Measurements from ENCODE around the gene MAP2K3. TPM values are rescaled to one million over a fixed set of nuclear protein-coding genes. Genes with fewer than 3 reads are reported as not detected.

MAP2K3 gene
- total RNA-seq, 2 experiments from 2014 or later: 151 to 153 TPM

- Mint-ChIP-seq H3K36me3 (ENCODE audit: low read depth) (no peaks in the 10 kb centered on the region), H3K4me1 (ENCODE audit: low read depth) (peaks cover 3% of the 10 kb centered on the region), H3K27ac (no peak overlapping the region), H3K9me3 (peaks cover 1% of the 10 kb centered on the region), H3K4me3 (no peak overlapping the region), H3K27me3 (no peaks in the 10 kb centered on the region)
- intact Hi-C loops (cut with micrococcal nuclease): no loop called here
- ATAC-seq (no peak), DNase-seq (no peak)
- POLR2A ChIA-PET: no interaction called here
- TF ChIP-seq, protein P1, sequence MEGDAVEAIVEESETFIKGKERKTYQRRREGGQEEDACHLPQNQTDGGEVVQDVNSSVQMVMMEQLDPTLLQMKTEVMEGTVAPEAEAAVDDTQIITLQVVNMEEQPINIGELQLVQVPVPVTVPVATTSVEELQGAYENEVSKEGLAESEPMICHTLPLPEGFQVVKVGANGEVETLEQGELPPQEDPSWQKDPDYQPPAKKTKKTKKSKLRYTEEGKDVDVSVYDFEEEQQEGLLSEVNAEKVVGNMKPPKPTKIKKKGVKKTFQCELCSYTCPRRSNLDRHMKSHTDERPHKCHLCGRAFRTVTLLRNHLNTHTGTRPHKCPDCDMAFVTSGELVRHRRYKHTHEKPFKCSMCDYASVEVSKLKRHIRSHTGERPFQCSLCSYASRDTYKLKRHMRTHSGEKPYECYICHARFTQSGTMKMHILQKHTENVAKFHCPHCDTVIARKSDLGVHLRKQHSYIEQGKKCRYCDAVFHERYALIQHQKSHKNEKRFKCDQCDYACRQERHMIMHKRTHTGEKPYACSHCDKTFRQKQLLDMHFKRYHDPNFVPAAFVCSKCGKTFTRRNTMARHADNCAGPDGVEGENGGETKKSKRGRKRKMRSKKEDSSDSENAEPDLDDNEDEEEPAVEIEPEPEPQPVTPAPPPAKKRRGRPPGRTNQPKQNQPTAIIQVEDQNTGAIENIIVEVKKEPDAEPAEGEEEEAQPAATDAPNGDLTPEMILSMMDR (IDR thresholded peaks at IDR 0.05): no peak
- CTCF ChIA-PET: no interaction called here
These were observed 68.4 kb downstream of the MAP2K3 start for GRCh38 chr17:21352981-21353265.

GRCh38 chr17:21353326-21354010, 69.0 kb downstream of the MAP2K3 start:
- intact Hi-C loops (cut with micrococcal nuclease): no loop called here
- Mint-ChIP-seq H3K27ac (no peak overlapping the region), H3K36me3 (ENCODE audit: low read depth) (no peaks in the 10 kb centered on the region), H3K4me1 (ENCODE audit: low read depth) (no peaks in the 10 kb centered on the region), H3K27me3 (no peaks in the 10 kb centered on the region), H3K9me3 (peaks cover 1% of the 10 kb centered on the region), H3K4me3 (no peak overlapping the region)
- ChIA-PET POLR2A (no interaction called here), CTCF (no interaction called here)
- DNase-seq (no peak), ATAC-seq (no peak)
- TF ChIP-seq, protein P1 (IDR thresholded peaks at IDR 0.05): no peak

- ATAC-seq (no peak), DNase-seq (no peak)
- Mint-ChIP-seq H3K9me3 (peaks cover under 1% of the 10 kb centered on the region), H3K4me1 (ENCODE audit: low read depth) (no peaks in the 10 kb centered on the region), H3K27ac (no peak overlapping the region), H3K27me3 (no peaks in the 10 kb centered on the region), H3K4me3 (no peak overlapping the region), H3K36me3 (ENCODE audit: low read depth) (no peaks in the 10 kb centered on the region)
- TF ChIP-seq, protein P1 (IDR thresholded peaks at IDR 0.05): no peak
- intact Hi-C loops (cut with micrococcal nuclease): no loop called here
- ChIA-PET CTCF (no interaction called here), POLR2A (no interaction called here)
These were observed 70.4 kb downstream of the MAP2K3 start for GRCh38 chr17:21354796-21355385.

- Mint-ChIP-seq H3K27me3 (no peaks in the 10 kb centered on the region), H3K4me3 (no peak overlapping the region), H3K27ac (no peak overlapping the region), H3K4me1 (ENCODE audit: low read depth) (no peaks in the 10 kb centered on the region), H3K36me3 (ENCODE audit: low read depth) (no peaks in the 10 kb centered on the region), H3K9me3 (no peaks in the 10 kb centered on the region)
- ATAC-seq: no peak
- POLR2A ChIA-PET: no interaction called here
- TF ChIP-seq, protein P1 (IDR thresholded peaks at IDR 0.05): no peak
- intact Hi-C loops (cut with micrococcal nuclease): no loop called here
- no peak for DNase-seq
- CTCF ChIA-PET: no interaction called here
These were observed 71.1 kb downstream of the MAP2K3 start for GRCh38 chr17:21355586-21355985.

DNA sequence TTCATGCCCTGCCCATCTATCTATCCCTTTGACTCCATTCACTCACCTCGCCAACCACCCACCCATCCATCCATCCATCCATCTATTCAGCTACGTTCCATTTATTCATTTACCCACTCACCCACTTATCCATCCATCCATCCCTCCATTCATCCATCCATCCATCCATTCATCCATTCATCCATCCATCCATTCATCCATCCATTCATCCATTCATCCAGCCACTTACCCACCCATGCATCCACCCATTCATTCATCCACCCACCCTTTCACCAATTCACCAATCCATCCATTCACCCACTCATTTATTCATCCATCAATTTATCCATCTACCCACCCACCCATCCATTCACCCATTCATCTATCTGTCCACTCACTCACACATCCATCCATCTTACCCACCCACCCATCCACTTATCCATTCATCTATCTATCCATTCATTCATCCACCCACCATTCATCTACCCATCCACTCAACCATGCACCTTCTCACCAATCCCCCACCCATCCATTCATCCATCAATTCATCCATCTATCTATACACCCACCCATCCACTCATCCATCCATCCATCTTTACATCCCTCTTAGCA, 72.1 kb downstream of the MAP2K3 start:
- Mint-ChIP-seq H3K27ac (no peak overlapping the region), H3K36me3 (ENCODE audit: low read depth) (no peaks in the 10 kb centered on the region), H3K4me1 (ENCODE audit: low read depth) (no peaks in the 10 kb centered on the region), H3K27me3 (no peaks in the 10 kb centered on the region), H3K9me3 (no peaks in the 10 kb centered on the region), H3K4me3 (no peak overlapping the region)
- ChIA-PET POLR2A (no interaction called here), CTCF (no interaction called here)
- intact Hi-C loops (cut with micrococcal nuclease): no loop called here
- TF ChIP-seq, protein P1 (IDR thresholded peaks at IDR 0.05): no peak
- DNase-seq (no peak), ATAC-seq (no peak)
